Spleen (tissue), 7 donors: ENCODE results near the gene ADAMTS6.

Experiments
- CTCF ChIP-seq, 11 experiments: fragments of 200-600 bp in 7 of 11; fragments of 450-650 bp in 4 of 11; sonication (generic) in 4 of 11; IDR thresholded peaks in 8 of 11; conservative IDR thresholded peaks in 3 of 11; 1 replicate in 7 of 11; 2 replicates in 4 of 11; pipeline versions ENCODE4 v1.4.0 to v1.8.0; 2016 to 2021; ENCODE audit warnings: antibody characterized with exemption in 11 of 11, inconsistent platforms in 4 of 11, mild to moderate bottlenecking in 1 of 11
- POLR2A ChIP-seq, 3 donors: fragments of 450-650 bp; IDR thresholded peaks; one replicate each; pipeline ENCODE4 v1.5.1; 2017; ENCODE audit warnings: antibody characterized with exemption in 3 of 3, mild to moderate bottlenecking in 1 of 3
- POLR2AphosphoS5 ChIP-seq, 3 donors: sonication (generic); formaldehyde crosslinking; IDR thresholded peaks; one replicate each; pipeline ENCODE4 v1.5.1; 2017; ENCODE audit warnings: antibody characterized with exemption in 3 of 3
- donor health status: DM: no; HTN: no; CAD: no; lungs with moderate emphysema.
- donor health status: DM: no; HTN: no; CAD: no.
- donor health status: DM: no; HTN: no; CAD: no.

GRCh38 chr5:65292196-65292595, 189.5 kb downstream of the ADAMTS6 start:
- TF ChIP-seq POLR2A (IDR thresholded peaks at IDR 0.05) (no peak), CTCF (IDR thresholded peaks at IDR 0.05 in 8 of 11, conservative IDR thresholded peaks at IDR 0.05 in 3 of 11) (no peak), POLR2AphosphoS5 (IDR thresholded peaks at IDR 0.05) (no peak)
